Mononuclear cell (primary cell): ENCODE data around the gene LIPH. TPM values are rescaled to one million over a fixed set of nuclear protein-coding genes. Genes with fewer than 3 reads are reported as not detected.
"Not testable (repeated sequence)": the region's sequence is repeated elsewhere in the genome, so short reads cannot be mapped to it uniquely, and the experiment has no call there.

Source experiments
- H3K27me3 ChIP-seq: 2 replicates; pipeline ENCODE4 v1.6.0; 2011; ENCODE audit warnings: low read length, control low read depth; ENCODE audit not compliant: insufficient read depth
- H3K4me1 ChIP-seq: 2 replicates; pipeline ENCODE4 v1.5.1; 2011; ENCODE audit warnings: mild to moderate bottlenecking, low read length, control low read depth; ENCODE audit not compliant: insufficient read depth
- H3K4me3 ChIP-seq: 2 replicates; pipeline ENCODE4 v1.5.1; 2011; ENCODE audit warnings: mild to moderate bottlenecking, low read length, moderate library complexity
- H3K9me3 ChIP-seq: 2 replicates; pipeline ENCODE4 v1.5.1; 2011; ENCODE audit warnings: low read depth, mild to moderate bottlenecking, control low read depth, low read length
- total RNA-seq: library from RNA; depleted of rRNA; stranded (reverse); fragments of >200 nt; gene quantifications from one replicate; pipeline ENCODE4 v1.2.3, GENCODE V29; 2012

LIPH gene
- 0.84 TPM for total RNA-seq

- Histone ChIP-seq H3K27me3 (no peaks in the 10 kb centered on the region), H3K9me3 (no peaks in the 10 kb centered on the region), H3K4me1 (no peaks in the 10 kb centered on the region), H3K4me3 (no peak within 1 kb of the TSS)
Observed at GRCh38 chr3:185552358-185552877, at the start of gene LIPH. Gene LIPH, minus strand, starts transcription at chr3:185552588. Its CDS starts 117 bp downstream, at chr3:185552471.

GRCh38 chr3:185595526-185595925 lies 43.1 kb upstream of the LIPH start:
- Histone ChIP-seq H3K9me3 (no peaks in the 10 kb centered on the region), H3K4me3 (no peak overlapping the region), H3K4me1 (peaks cover 32% of the 10 kb centered on the region), H3K27me3 (no peaks in the 10 kb centered on the region)

GRCh38 chr3:185594073-185594472 lies 41.7 kb upstream of the LIPH start:
- Histone ChIP-seq H3K4me3 (no peak overlapping the region), H3K9me3 (no peaks in the 10 kb centered on the region), H3K4me1 (peaks cover 32% of the 10 kb centered on the region), H3K27me3 (no peaks in the 10 kb centered on the region)

- Histone ChIP-seq H3K9me3 (no peaks in the 10 kb centered on the region), H3K27me3 (no peaks in the 10 kb centered on the region), H3K4me3 (peak overlapping the region; percentile 89), H3K4me1 (peaks cover 39% of the 10 kb centered on the region)
Observed at GRCh38 chr3:185586686-185587039, 34.3 kb upstream of the LIPH start.

- no peaks in the 10 kb centered on the region for H3K9me3 ChIP-seq
- H3K4me3 ChIP-seq = peak within 1 kb of the TSS; percentile 89
- peaks cover 39% of the 10 kb centered on the region for H3K4me1 ChIP-seq
- no peaks in the 10 kb centered on the region for H3K27me3 ChIP-seq
Observed at GRCh38 chr3:185585859-185586685, 33.7 kb upstream of the LIPH start, which contains the start of gene SENP2. Gene SENP2, plus strand, starts transcription at chr3:185586295. Its CDS starts 119 bp downstream, at chr3:185586414.

- H3K9me3 ChIP-seq = no peaks in the 10 kb centered on the region
- peaks cover 39% of the 10 kb centered on the region for H3K4me1 ChIP-seq
- H3K4me3 ChIP-seq = peak overlapping the region; percentile 89
- no peaks in the 10 kb centered on the region for H3K27me3 ChIP-seq
Observed at GRCh38 chr3:185585518-185585858, 33.1 kb upstream of the LIPH start.

- Histone ChIP-seq H3K4me1 (peaks cover 39% of the 10 kb centered on the region), H3K4me3 (no peak overlapping the region), H3K27me3 (no peaks in the 10 kb centered on the region), H3K9me3 (no peaks in the 10 kb centered on the region)
Observed at GRCh38 chr3:185584686-185585085, 32.3 kb upstream of the LIPH start.

GRCh38 chr3:185583925-185584324 lies 31.5 kb upstream of the LIPH start:
- Histone ChIP-seq H3K9me3 (no peaks in the 10 kb centered on the region), H3K4me1 (peaks cover 39% of the 10 kb centered on the region), H3K4me3 (no peak overlapping the region), H3K27me3 (no peaks in the 10 kb centered on the region)

- H3K9me3 ChIP-seq = no peaks in the 10 kb centered on the region
- H3K27me3 ChIP-seq = no peaks in the 10 kb centered on the region
- peaks cover 30% of the 10 kb centered on the region for H3K4me1 ChIP-seq
- no peak overlapping the region for H3K4me3 ChIP-seq
Observed at GRCh38 chr3:185582871-185583270, 30.5 kb upstream of the LIPH start.

- Histone ChIP-seq H3K27me3 (no peaks in the 10 kb centered on the region), H3K4me1 (peaks cover 23% of the 10 kb centered on the region), H3K4me3 (no peak overlapping the region), H3K9me3 (no peaks in the 10 kb centered on the region)
Observed at GRCh38 chr3:185582236-185582635, 29.8 kb upstream of the LIPH start.

- H3K27me3 ChIP-seq, H3K9me3 ChIP-seq, H3K4me3 ChIP-seq: not testable (repeated sequence)
Observed at GRCh38 chr3:185575108-185575869, 22.9 kb upstream of the LIPH start.

GRCh38 chr3:185572183-185572582 lies 19.8 kb upstream of the LIPH start:
- Histone ChIP-seq H3K4me1 (no peaks in the 10 kb centered on the region), H3K4me3 (no peak overlapping the region), H3K9me3 (peaks cover 6% of the 10 kb centered on the region), H3K27me3 (no peaks in the 10 kb centered on the region)

More at GRCh38 chr3:185575108-185575869, 22.9 kb upstream of the LIPH start:
- H3K4me1 ChIP-seq = not testable (repeated sequence)

GRCh38 chr3:185561958-185562357 lies 9.6 kb upstream of the LIPH start:
- Histone ChIP-seq H3K4me1 (peaks cover 21% of the 10 kb centered on the region), H3K9me3 (no peaks in the 10 kb centered on the region), H3K4me3 (no peak overlapping the region), H3K27me3 (no peaks in the 10 kb centered on the region)

GRCh38 chr3:185561374-185561943 lies 9.1 kb upstream of the LIPH start:
- H3K9me3 ChIP-seq = no peaks in the 10 kb centered on the region
- H3K4me3 ChIP-seq = peak overlapping the region; percentile 3
- peaks cover 21% of the 10 kb centered on the region for H3K4me1 ChIP-seq
- no peaks in the 10 kb centered on the region for H3K27me3 ChIP-seq

- Histone ChIP-seq H3K4me3 (no peak overlapping the region), H3K27me3 (no peaks in the 10 kb centered on the region)
Observed at GRCh38 chr3:185560676-185561075, 8.3 kb upstream of the LIPH start.

More at GRCh38 chr3:185560676-185561075, 8.3 kb upstream of the LIPH start:
- peaks cover 21% of the 10 kb centered on the region for H3K4me1 ChIP-seq
- no peaks in the 10 kb centered on the region for H3K9me3 ChIP-seq
